GM21526 (cell line): Measurements from ENCODE around the gene RRP9.

Experiments used
- ATAC-seq: cut with Tn5 transposase; IDR thresholded peaks from one replicate; pipeline ENCODE4 v1.9.1; 2021; ENCODE audit warnings: moderate library complexity; ENCODE audit not compliant: unreplicated experiment, low FRiP score

The RRP9 gene

GRCh38 chr3:51974277-51974962 is 32.7 kb upstream of the RRP9 start:
- ATAC-seq: no peak

GRCh38 chr3:51971350-51971749 is 29.6 kb upstream of the RRP9 start:
- no peak for ATAC-seq

GRCh38 chr3:51970606-51971300 is 29.0 kb upstream of the RRP9 start:
- ATAC-seq: no peak

- no peak for ATAC-seq
Measured at GRCh38 chr3:51969841-51970240, 28.1 kb upstream of the RRP9 start.

- ATAC-seq: no peak
Measured at GRCh38 chr3:51968883-51969678, 27.4 kb upstream of the RRP9 start.

GRCh38 chr3:51968170-51968775 is 26.6 kb upstream of the RRP9 start:
- no peak for ATAC-seq

- ATAC-seq: no peak
Measured at GRCh38 chr3:51967384-51968169, 25.9 kb upstream of the RRP9 start, which contains the start of gene PCBP4. PCBP4 (minus strand) TSS chr3:51967454; CDS start chr3:51961240, 6,214 bp downstream.

- ATAC-seq: no peak
Measured at GRCh38 chr3:51966922-51967383, 25.2 kb upstream of the RRP9 start.

- ATAC-seq: no peak
Measured at GRCh38 chr3:51966486-51966885, 24.8 kb upstream of the RRP9 start.

- ATAC-seq: no peak
Measured at GRCh38 chr3:51966016-51966415, 24.3 kb upstream of the RRP9 start.

GRCh38 chr3:51964521-51964920 is 22.8 kb upstream of the RRP9 start:
- no peak for ATAC-seq

- no peak for ATAC-seq
Measured at GRCh38 chr3:51963951-51964451, 22.3 kb upstream of the RRP9 start.

- no peak for ATAC-seq
Measured at GRCh38 chr3:51962854-51963530, 21.3 kb upstream of the RRP9 start.

GRCh38 chr3:51961602-51962569 is 20.2 kb upstream of the RRP9 start:
- ATAC-seq: no peak

- ATAC-seq: no peak
Measured at GRCh38 chr3:51961011-51961410, 19.3 kb upstream of the RRP9 start.

GRCh38 chr3:51960386-51960785 is 18.7 kb upstream of the RRP9 start:
- no peak for ATAC-seq

- no peak for ATAC-seq
Measured at GRCh38 chr3:51959651-51960050, 17.9 kb upstream of the RRP9 start.
